ENCODE data around the gene RHOT2. TPM values are rescaled to one million over a fixed set of nuclear protein-coding genes. Genes with fewer than 3 reads are reported as not detected.

RHOT2 gene
- total RNA-seq, 1 donor from 2014 or later: 34.0 TPM

GRCh38 chr16:708959-709358 lies 41.0 kb downstream of the RHOT2 start:
- Mint-ChIP-seq H3K4me1 (peaks cover 38% of the 10 kb centered on the region), H3K9me3 (no peaks in the 10 kb centered on the region), H3K36me3 (no peaks in the 10 kb centered on the region), H3K27ac (no peak overlapping the region), H3K4me3 (peak overlapping the region; percentile 78), H3K27me3 (ENCODE audit: insufficient read depth, low read depth) (peaks cover 35% of the 10 kb centered on the region)
- H2AFZ ChIP-seq (replicated peaks): no peak overlapping the region
- peaks cover 34% of the 10 kb centered on the region for H3F3A ChIP-seq (ENCODE audit: low read depth)
- no peaks in the 10 kb centered on the region for H3K36me3 ChIP-seq
- no peaks in the 10 kb centered on the region for H3K79me2 ChIP-seq (ENCODE audit: low read depth)
- no peak for DNase-seq (ENCODE audit: low spot score)
- H3K4me1 ChIP-seq: peaks cover 6% of the 10 kb centered on the region
- TF ChIP-seq EZH2phosphoT487 (IDR thresholded peaks at IDR 0.05) (no peak), EZH2 (IDR thresholded peaks at IDR 0.05) (no peak), CTCF (IDR thresholded peaks at IDR 0.05) (no peak)
- H3K27me3 ChIP-seq: peaks cover 99% of the 10 kb centered on the region
- no peak overlapping the region for H3K27ac ChIP-seq
- H3K9me3 ChIP-seq (ENCODE audit: low read depth): no peaks in the 10 kb centered on the region
- peaks cover 38% of the 10 kb centered on the region for H4K20me1 ChIP-seq (ENCODE audit: low read depth)
- no peak overlapping the region for H3K4me2 ChIP-seq
- no peak overlapping the region for H3K4me3 ChIP-seq
- no peak overlapping the region for H3K9ac ChIP-seq

- Histone ChIP-seq H3F3A (ENCODE audit: low read depth) (peaks cover 33% of the 10 kb centered on the region), H3K36me3 (no peaks in the 10 kb centered on the region), H2AFZ (replicated peaks) (no peak overlapping the region), H3K9ac (no peak overlapping the region), H3K4me2 (peak overlapping the region; percentile 21), H3K4me3 (no peak overlapping the region), H3K27ac (no peak overlapping the region), H3K27me3 (peaks cover 98% of the 10 kb centered on the region), H4K20me1 (ENCODE audit: low read depth) (peaks cover 30% of the 10 kb centered on the region), H3K9me3 (ENCODE audit: low read depth) (no peaks in the 10 kb centered on the region), H3K4me1 (peaks cover 10% of the 10 kb centered on the region), H3K79me2 (ENCODE audit: low read depth) (no peaks in the 10 kb centered on the region)
- Mint-ChIP-seq H3K9me3 (no peaks in the 10 kb centered on the region), H3K27ac (peak overlapping the region; percentile 92), H3K4me3 (peak overlapping the region; percentile 78), H3K4me1 (peaks cover 41% of the 10 kb centered on the region), H3K27me3 (ENCODE audit: insufficient read depth, low read depth) (peaks cover 27% of the 10 kb centered on the region), H3K36me3 (no peaks in the 10 kb centered on the region)
- TF ChIP-seq EZH2phosphoT487 (IDR thresholded peaks at IDR 0.05): no peak
- TF ChIP-seq EZH2 (IDR thresholded peaks at IDR 0.05): no peak
- TF ChIP-seq CTCF (IDR thresholded peaks at IDR 0.05): peak; percentile 15
- peak; percentile 83 for DNase-seq (ENCODE audit: low spot score)
Observed at GRCh38 chr16:709566-710499, 41.9 kb downstream of the RHOT2 start.

GRCh38 chr16:710500-711075 lies 42.7 kb downstream of the RHOT2 start:
- peaks cover 41% of the 10 kb centered on the region for H3K4me1 Mint-ChIP-seq
- Histone ChIP-seq H3K36me3 (no peaks in the 10 kb centered on the region), H3K4me2 (peak overlapping the region; percentile 21), H4K20me1 (ENCODE audit: low read depth) (peaks cover 26% of the 10 kb centered on the region), H3K9ac (no peak overlapping the region), H3K27ac (no peak overlapping the region), H3F3A (ENCODE audit: low read depth) (peaks cover 33% of the 10 kb centered on the region), H3K4me1 (peaks cover 10% of the 10 kb centered on the region), H2AFZ (replicated peaks) (no peak overlapping the region), H3K79me2 (ENCODE audit: low read depth) (no peaks in the 10 kb centered on the region), H3K4me3 (no peak overlapping the region), H3K9me3 (ENCODE audit: low read depth) (no peaks in the 10 kb centered on the region), H3K27me3 (peaks cover 90% of the 10 kb centered on the region)
- H3K27me3 Mint-ChIP-seq (ENCODE audit: insufficient read depth, low read depth): peaks cover 27% of the 10 kb centered on the region
- TF ChIP-seq EZH2 (IDR thresholded peaks at IDR 0.05) (no peak), EZH2phosphoT487 (IDR thresholded peaks at IDR 0.05) (no peak), CTCF (IDR thresholded peaks at IDR 0.05) (no peak)
- H3K27ac Mint-ChIP-seq: peak overlapping the region; percentile 89
- H3K9me3 Mint-ChIP-seq: no peaks in the 10 kb centered on the region
- no peak for DNase-seq (ENCODE audit: low spot score)
- no peaks in the 10 kb centered on the region for H3K36me3 Mint-ChIP-seq
- H3K4me3 Mint-ChIP-seq: peak overlapping the region; percentile 78

Data from neural progenitor cell (in vitro differentiated cells).